ENCODE measurements around the gene CASP10.
"Not testable (repeated sequence)": the region's sequence is repeated elsewhere in the genome, so short reads cannot be mapped to it uniquely, and the experiment has no call there.

CASP10 gene

DNA sequence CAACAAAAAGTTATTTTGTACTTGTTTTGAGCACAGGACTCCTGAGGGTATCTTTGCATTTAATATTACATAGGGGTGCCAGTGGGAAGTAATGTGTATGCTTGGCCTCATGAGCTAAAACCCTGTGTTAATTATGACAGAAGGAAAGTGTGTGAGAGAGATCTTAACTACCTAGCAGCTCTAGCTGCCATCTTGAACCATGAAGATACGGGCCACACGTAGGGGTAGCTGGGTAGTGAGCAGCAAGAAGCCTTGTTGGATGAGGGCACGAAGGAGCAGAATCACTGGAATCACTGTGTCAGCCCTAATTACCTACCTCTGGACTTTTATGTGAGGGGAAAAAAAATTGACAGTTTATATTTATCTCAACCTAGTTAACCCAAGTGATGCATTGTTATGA lies 15.4 kb upstream of the CASP10 start:
- no peak overlapping the region for H3K4me3 ChIP-seq
- DNase-seq, result no peak
- H3K4me1 ChIP-seq, result no peaks in the 10 kb centered on the region
- H3K27me3 ChIP-seq, result no peaks in the 10 kb centered on the region
- intact Hi-C loops (cut with DNase I; ENCODE audit: low total_unique reads), result no loop called here
- H3K9me3 ChIP-seq, result peaks cover 0 to 6% (median 5%) of the 10 kb centered on the region in 3 donors
- H3K36me3 ChIP-seq, result peaks cover 39 to 54% (median 52%) of the 10 kb centered on the region in 3 donors
- TF ChIP-seq, protein P1, sequence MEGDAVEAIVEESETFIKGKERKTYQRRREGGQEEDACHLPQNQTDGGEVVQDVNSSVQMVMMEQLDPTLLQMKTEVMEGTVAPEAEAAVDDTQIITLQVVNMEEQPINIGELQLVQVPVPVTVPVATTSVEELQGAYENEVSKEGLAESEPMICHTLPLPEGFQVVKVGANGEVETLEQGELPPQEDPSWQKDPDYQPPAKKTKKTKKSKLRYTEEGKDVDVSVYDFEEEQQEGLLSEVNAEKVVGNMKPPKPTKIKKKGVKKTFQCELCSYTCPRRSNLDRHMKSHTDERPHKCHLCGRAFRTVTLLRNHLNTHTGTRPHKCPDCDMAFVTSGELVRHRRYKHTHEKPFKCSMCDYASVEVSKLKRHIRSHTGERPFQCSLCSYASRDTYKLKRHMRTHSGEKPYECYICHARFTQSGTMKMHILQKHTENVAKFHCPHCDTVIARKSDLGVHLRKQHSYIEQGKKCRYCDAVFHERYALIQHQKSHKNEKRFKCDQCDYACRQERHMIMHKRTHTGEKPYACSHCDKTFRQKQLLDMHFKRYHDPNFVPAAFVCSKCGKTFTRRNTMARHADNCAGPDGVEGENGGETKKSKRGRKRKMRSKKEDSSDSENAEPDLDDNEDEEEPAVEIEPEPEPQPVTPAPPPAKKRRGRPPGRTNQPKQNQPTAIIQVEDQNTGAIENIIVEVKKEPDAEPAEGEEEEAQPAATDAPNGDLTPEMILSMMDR (IDR thresholded peaks at IDR 0.05), result no peak
- H3K27ac ChIP-seq, result no peak overlapping the region

DNA sequence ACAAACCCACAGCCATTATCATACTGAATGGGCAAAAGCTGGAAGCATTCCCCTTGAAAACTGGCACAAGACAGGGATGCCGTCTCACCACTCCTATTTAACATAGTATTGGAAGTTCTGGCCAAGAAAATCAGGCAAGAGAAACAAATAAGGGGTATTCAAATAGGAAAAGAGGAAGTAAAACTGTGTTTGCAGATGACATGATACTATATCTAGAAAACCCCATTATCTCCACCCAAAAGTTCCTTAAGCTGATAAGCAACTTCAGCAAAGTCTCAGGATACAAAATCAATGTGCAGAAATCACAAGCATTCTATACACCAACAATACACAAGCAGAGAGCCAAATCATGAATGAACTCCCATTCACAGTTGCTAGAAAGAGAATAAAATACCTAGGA lies 14.4 kb upstream of the CASP10 start:
- H3K36me3 ChIP-seq, result peaks cover 29 to 44% (median 43%) of the 10 kb centered on the region in 3 donors
- DNase-seq; H3K9me3 ChIP-seq; H3K27ac ChIP-seq; intact Hi-C loops (cut with DNase I; ENCODE audit: low total_unique reads); H3K4me3 ChIP-seq; H3K27me3 ChIP-seq; H3K4me1 ChIP-seq: not testable (repeated sequence)

DNA sequence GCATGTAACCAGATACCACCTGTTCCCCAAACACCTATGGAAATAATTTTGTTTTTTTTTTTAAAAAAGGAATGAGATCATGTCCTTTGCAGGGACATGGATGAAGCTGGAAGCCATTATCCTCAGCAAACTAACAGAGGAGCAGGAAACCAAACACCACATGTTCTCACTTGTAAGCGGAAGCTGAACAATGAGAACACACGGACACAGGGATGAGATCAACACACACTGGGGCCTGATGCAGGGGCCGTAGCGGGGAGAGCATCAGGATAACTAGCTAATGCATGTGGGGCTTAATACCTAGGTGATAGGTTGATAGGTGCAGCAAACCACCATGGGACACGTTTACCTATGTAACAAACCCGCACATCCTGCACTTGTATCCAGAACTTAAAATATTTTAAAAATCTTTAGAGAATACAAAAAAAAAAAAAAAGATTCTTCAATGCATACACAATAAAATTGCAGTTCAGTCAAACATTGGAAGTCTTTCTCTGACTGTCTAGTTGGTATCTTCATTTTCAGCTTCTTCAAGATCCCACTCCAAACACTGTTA lies 11.6 kb upstream of the CASP10 start:
- no peak overlapping the region for H3K4me3 ChIP-seq
- no peak for DNase-seq
- peaks cover 11 to 17% (median 17%) of the 10 kb centered on the region in 3 donors for H3K36me3 ChIP-seq
- H3K27me3 ChIP-seq, result no peaks in the 10 kb centered on the region
- H3K4me1 ChIP-seq, result no peaks in the 10 kb centered on the region
- H3K27ac ChIP-seq, result no peak overlapping the region
- TF ChIP-seq, protein P1 (IDR thresholded peaks at IDR 0.05), result no peak
- peaks cover 0 to 6% (median 5%) of the 10 kb centered on the region in 3 donors for H3K9me3 ChIP-seq
- intact Hi-C loops (cut with DNase I; ENCODE audit: low total_unique reads), result loop anchor here (10.0 kb wide), 1 partner anchor 267 kb away; no protein-coding TSS in a partner anchor

DNA sequence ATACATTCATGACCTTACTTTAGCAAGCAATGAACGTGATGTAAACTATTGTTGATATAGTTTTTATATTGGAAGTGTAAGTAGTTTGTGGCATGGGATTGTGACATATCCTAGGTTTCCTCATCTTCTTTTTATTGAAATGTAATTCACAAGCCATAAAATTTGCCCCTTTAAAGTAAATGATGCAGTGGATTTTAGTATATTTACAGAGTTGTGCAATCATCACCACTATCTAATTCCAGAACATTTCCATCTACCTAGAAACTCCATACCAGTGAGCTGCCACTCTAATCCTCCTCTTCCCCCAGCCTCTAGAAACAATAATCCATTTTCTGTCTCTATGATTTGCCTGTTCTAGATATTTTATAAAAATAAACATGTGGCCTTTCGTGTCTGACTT lies 10.7 kb upstream of the CASP10 start:
- no peak overlapping the region for H3K27ac ChIP-seq
- TF ChIP-seq, protein P1 (IDR thresholded peaks at IDR 0.05), result no peak
- DNase-seq, result no peak
- peaks cover 7 to 8% (median 8%) of the 10 kb centered on the region in 3 donors for H3K36me3 ChIP-seq
- intact Hi-C loops (cut with DNase I; ENCODE audit: low total_unique reads), result loop anchor here (10.0 kb wide), 1 partner anchor 267 kb away; no protein-coding TSS in a partner anchor
- H3K4me1 ChIP-seq, result no peaks in the 10 kb centered on the region
- no peaks in the 10 kb centered on the region for H3K27me3 ChIP-seq
- peaks cover 0 to 6% (median 5%) of the 10 kb centered on the region in 3 donors for H3K9me3 ChIP-seq
- no peak overlapping the region for H3K4me3 ChIP-seq

DNA sequence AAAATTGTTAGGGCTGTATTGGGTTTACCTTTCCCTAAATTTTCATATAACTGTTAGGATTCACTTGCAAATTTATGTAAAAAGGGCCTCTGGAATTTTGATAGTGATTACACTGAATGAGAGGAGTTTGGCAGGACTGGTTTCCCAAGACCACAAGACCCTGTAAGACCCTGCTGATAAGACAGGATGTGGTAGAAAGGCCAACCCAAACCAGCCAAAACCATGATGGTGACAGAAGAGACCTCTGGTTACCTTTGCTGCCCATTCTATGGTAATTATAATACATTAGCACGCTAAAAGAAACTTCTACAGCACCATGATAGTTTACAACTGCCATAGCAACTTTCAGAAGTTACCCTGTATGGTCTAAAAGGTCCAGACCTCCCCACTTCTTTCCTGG lies 8.3 kb upstream of the CASP10 start:
- DNase-seq, result no peak
- H3K36me3 ChIP-seq, result no peaks in the 10 kb centered on the region
- H3K4me1 ChIP-seq, result no peaks in the 10 kb centered on the region
- H3K27me3 ChIP-seq, result no peaks in the 10 kb centered on the region
- TF ChIP-seq, protein P1 (IDR thresholded peaks at IDR 0.05), result no peak
- H3K27ac ChIP-seq, result no peak overlapping the region
- no peak overlapping the region for H3K4me3 ChIP-seq
- intact Hi-C loops (cut with DNase I; ENCODE audit: low total_unique reads), result loop anchor here (10.0 kb wide), 1 partner anchor 270 kb away; no protein-coding TSS in a partner anchor
- no peaks in the 10 kb centered on the region for H3K9me3 ChIP-seq

DNA sequence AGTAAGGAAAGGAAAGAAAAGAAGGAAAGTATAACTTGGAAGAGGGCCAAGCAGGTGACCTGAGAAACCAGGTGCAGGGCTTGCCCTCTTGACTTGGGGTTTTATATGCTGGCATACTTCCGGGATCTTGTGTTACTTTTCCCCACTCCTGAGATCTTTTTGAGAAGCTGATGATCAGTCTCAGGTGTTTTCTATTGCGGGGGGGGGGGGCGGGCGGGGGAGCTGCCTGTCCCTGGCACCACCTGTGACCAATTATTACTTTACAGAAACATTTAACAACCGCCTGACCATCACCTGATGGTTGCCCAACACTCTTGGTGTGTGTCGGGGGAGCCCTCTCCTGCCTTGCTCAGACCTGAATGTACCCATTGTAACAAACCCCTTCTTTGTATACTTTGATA lies 6.9 kb upstream of the CASP10 start:
- no peak overlapping the region for H3K4me3 ChIP-seq
- no peaks in the 10 kb centered on the region for H3K9me3 ChIP-seq
- intact Hi-C loops (cut with DNase I; ENCODE audit: low total_unique reads), result loop anchor here (10.0 kb wide), 1 partner anchor 271 kb away; no protein-coding TSS in a partner anchor
- TF ChIP-seq, protein P1 (IDR thresholded peaks at IDR 0.05), result no peak
- H3K4me1 ChIP-seq, result no peaks in the 10 kb centered on the region
- peaks cover 0 to 2% of the 10 kb centered on the region in 2 donors for H3K27me3 ChIP-seq
- no peak for DNase-seq
- no peaks in the 10 kb centered on the region for H3K36me3 ChIP-seq
- H3K27ac ChIP-seq, result no peak overlapping the region
